HG02870 (cell line): ENCODE data around the gene PRKAR1B.
"Not testable (repeated sequence)": the region's sequence is repeated elsewhere in the genome, so short reads cannot be mapped to it uniquely, and the experiment has no call there.

Source experiments
- ATAC-seq: cut with Tn5 transposase; IDR thresholded peaks from one replicate; pipeline ENCODE4 v1.9.1; 2021; ENCODE audit warnings: mild to moderate bottlenecking, moderate library complexity; ENCODE audit not compliant: unreplicated experiment

PRKAR1B gene

GRCh38 chr7:757741-758163, 30.7 kb upstream of the PRKAR1B start:
- ATAC-seq, result no peak

DNA sequence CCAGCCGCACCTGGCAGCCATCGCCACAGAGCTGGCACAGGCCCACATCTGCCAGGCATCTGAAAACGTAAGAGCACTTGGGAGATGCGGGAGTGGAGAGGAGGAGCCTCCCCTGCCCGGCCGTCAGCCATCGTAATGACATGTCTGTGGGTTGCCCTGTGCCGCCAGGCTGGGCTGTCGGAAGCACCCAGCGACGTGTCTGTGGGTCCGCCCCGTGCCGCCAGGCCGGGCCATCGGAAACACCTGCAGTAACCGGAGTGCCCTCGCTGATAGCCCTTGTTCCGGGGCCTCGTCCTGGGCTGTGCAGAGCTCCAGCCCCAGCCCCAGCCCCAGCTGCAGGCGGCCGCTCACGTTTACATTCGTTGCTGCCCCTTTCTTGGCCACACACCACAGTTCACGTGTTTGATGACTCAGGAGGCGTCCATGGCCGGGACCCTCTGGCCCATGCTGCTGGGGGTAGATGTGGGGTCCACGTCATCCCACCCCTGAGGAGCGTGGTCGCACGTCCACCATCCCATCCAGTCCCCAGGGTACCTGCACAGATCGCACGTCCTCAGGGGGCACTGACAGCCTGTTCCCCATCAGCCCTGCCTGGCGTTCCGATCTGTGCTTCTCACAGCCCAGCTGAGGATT, 30.0 kb upstream of the PRKAR1B start:
- ATAC-seq, result no peak

DNA sequence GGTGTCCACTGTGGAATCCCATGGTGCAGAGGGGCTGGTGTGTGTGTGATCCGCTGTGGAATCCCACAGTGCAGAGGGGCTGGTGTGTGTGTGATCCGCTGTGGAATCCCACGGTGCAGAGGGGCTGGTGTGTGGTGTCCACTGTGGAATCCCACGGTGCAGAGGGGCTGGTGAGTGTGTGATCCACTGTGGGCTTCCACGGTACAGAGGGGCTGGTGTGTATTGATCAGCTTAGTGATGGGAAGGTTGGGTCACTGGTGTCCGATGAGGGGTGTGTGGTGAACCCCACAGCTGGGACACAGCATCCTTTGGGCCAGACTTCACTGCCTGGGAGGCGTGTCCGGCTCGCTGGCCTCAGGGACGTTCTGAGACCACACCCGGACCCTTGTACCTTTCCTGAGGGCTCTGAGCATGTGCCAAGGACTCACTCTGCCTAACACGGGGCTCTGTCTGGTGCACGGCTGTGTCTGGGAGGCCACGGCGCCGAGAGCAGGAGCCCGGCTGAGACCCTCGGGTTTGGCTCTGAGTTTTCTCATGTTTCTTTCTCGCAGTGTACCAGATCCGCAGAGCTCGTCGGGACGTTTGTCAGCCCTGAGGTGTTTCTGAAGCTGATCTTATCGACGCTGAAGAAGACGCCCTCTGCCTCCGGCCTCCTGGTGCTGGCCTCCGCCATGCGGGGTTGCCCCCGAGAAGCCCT, 29.3 kb upstream of the PRKAR1B start:
- ATAC-seq, result no peak

- ATAC-seq, result no peak
Measured at GRCh38 chr7:755413-755805, 28.3 kb upstream of the PRKAR1B start.

GRCh38 chr7:754531-755412, 27.7 kb upstream of the PRKAR1B start:
- ATAC-seq, result no peak

DNA sequence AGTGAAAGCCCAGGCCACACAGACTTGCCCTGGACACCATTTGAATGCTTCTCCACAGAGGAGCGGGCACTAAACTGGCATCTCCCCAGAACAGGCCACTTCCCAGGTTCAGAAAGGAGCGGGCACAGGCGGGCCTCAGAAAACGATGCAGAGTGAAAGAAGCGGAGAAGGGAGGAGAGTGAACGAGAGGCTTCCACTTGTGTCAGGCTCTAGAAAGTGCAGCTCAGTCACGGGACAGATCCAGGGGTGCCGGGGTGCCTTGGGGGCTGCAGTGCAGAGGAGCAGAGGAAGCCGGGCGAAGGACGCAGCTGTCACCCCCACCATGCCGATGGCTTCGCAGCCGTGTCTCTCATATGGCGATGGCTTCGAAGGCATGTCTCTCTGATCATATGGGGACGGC, 26.1 kb upstream of the PRKAR1B start:
- no peak for ATAC-seq

DNA sequence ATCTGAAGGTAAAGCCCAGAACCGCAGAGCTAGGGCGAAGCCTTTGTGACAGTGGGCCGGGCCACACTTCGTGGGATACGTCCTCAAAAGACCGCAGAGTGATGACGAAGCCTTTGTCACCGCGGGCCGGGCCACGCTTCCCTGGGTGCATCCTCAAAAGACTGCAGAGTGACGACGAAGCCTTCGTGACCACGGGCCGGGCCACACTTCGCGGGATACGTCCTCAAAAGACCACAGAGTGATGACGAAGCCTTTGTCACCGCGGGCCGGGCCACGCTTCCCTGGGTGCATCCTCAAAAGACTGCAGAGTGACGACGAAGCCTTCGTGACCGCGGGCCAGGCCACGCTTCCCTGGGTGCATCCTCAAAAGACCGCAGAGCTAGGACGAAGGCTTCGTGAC, 25.2 kb upstream of the PRKAR1B start:
- ATAC-seq, result not testable (repeated sequence)

DNA sequence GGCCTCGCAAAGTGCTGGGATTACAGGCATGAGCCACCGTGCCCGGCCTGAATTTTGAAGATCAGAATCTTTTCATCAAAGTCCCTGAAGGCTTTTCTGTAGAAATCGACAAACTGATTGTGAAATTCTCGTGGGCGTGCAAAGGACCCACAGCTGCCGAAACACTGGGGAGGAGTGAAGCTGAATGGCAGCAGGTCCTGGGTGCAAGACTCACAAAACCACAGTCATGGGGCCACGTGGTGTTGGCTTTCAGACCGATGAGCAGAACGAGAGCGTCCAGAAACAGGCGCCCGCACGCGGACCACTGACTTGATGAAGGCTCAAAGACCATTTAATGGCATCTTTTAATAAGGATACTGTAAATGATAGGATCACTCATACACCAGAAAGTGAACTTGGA, 24.7 kb upstream of the PRKAR1B start:
- ATAC-seq, result no peak

- no peak for ATAC-seq
Measured at GRCh38 chr7:750111-750905, 23.2 kb upstream of the PRKAR1B start.

- no peak for ATAC-seq
Measured at GRCh38 chr7:749140-749551, 22.1 kb upstream of the PRKAR1B start.

DNA sequence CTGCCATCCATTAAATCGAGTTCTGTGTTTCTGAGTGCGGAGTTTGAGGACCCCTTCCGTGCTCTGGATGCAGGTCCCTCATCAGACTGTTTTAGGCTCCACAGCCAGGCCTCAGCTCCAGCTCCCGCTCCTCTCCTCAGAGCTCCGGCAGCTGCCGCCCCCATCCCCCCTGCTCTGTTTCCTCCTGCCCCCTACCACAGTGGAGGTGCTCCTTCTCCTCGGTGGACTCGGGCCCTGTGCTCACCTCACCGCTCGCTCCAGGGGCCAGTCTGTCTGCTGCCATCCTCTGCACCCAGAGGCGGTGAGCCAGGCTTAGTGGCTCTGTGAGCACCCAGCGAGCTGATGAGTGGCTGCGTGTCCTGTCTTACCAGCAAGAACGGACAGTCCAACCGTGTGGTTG, 21.4 kb upstream of the PRKAR1B start:
- no peak for ATAC-seq

- no peak for ATAC-seq
Measured at GRCh38 chr7:747186-747585, 20.1 kb upstream of the PRKAR1B start.

DNA sequence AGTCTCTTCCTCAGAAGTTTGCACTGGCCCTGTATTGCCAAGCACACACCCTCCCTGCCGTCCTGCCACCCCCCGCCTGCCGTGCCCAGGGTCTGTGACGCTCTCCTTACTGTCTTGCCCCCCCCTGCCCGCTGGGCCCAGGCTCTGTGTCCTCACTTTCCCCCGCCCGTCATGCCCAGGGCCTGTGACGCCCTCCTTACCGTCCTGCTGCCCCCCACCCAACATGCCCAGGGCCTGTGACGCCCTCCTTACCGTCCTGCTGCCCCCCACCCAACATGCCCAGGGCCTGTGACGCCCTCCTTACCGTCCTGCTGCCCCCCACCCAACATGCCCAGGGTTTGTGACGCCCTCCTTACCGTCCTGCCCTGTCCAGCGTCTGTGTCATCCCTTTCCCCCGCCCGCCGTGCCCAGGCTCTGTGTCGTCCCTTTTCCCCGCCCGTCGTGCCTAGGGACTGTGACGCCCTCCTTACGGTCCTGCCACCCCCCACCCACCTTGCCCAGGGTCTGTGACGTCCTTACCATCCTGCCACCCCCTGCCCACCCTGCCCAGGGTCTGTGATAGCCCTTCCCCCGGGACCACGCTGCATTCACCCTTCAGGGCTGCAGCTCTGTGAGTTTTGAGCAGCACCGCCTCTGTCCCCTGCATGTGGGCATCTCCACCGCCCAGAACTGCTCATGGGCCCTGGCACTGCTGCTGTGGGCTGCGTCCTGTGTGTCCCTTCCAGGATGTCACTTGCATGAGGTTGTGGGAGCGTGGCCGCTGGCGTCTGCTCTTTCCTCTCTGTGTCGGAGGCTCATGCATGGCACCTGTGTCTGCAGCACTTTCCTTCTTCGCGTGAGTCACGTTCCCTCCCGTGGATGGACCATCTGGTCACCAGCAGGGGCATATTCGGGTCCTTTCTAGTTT, 19.3 kb upstream of the PRKAR1B start:
- ATAC-seq, result no peak

DNA sequence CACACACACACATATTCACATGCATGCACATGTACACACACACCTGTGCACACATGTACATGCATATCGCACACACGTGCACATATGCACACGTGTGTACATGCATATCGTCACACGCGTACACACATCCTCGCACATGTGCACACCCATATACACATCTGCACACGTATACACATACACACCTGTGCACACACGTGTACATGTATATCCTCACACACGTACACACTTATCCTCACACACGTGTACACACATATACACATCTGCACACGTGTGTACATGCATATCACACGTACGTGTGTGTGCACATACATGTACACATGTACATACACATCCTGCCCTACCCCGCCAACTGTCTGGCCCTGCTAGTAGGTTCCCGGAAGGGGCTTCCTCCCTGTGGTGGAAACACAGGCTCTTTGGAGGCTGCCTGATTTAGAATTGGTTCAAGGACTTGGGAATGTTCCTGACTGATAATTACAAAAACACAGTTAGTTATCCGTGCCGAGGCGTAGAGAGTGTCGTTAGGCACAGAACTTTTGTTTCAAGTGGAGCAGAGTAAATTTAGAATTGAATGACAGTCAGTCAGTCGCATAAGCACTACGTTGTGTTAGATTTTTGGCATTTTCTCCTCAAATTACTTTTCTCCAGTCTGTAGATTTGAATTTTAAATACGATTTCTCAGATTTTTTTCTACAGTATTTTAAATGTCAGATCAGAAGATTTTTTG, 18.5 kb upstream of the PRKAR1B start:
- ATAC-seq, result no peak

- no peak for ATAC-seq
Measured at GRCh38 chr7:744854-745430, 17.9 kb upstream of the PRKAR1B start.

- ATAC-seq, result not testable (repeated sequence)
Measured at GRCh38 chr7:744128-744520, 17.0 kb upstream of the PRKAR1B start.

DNA sequence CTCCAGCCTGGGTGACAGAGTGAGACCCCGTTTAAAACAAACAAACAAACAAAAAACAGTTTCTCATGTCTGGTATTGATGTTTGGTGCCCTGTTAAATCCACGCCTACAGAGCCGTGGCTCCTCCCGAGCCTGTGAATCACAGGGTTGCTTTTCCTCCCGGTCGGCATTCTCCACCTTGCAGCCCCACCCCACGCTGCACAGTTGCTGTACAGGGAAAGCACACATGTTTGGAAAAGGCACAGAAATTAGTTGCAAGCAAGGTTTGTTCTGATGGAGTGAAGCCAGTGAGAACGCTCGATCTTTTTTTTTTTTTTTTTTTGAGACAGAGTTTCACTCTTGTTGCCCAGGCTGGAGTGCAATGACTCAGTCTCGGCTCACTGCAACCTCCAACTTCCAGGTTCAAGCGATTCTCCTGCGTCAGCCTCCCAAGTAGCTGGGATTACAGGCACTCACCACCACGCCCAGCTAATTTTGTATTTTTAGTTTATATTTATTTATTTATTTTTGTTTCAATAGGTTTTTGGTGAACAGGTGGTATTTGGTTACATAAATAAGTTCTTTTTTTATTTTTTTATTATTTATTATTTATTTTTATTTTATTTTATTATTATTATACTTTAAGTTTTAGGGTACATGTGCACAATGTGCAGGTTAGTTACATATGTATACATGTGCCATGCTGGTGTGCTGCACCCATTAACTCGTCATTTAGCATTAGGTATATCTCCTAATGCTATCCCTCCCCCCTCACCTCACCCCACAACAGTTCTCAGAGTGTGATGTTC, 16.5 kb upstream of the PRKAR1B start:
- ATAC-seq, result not testable (repeated sequence)

DNA sequence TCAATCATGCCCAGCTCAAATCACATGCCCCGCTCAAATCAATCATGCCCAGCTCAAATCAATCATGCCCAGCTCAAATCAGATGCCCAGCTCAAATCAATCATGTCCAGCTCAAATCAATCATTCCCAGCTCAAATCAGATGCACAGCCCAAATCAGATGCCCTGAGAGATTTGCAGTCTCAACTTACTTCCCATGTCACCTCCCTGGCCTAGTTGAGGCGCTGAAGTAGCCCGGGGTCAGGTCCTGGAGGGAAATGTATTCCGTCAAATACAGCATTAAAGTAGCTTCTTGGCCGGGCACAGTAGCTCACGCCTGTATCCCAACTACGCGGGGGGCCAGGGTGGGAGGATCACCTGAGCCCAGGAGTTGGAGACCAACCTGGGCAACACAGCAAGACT, 15.7 kb upstream of the PRKAR1B start:
- no peak for ATAC-seq
